ENCODE results near the gene KCNJ15.

GRCh38 chr21:38312822-38313221 lies 56.0 kb downstream of the KCNJ15 start:
- TF ChIP-seq CTCF (IDR thresholded peaks at IDR 0.05) (no peak), POLR2A (IDR thresholded peaks at IDR 0.05) (no peak)

Data from heart left ventricle (tissue), 13 donors.